CD1c-positive myeloid dendritic cell (primary cell): ENCODE data around the gene SH3TC2.

ENCODE experiments used
- DNase-seq: peaks from one replicate; pipeline ENCODE4 v3.0.0-alpha.2; 2016; ENCODE audit errors: extremely low spot score

SH3TC2 gene

DNA sequence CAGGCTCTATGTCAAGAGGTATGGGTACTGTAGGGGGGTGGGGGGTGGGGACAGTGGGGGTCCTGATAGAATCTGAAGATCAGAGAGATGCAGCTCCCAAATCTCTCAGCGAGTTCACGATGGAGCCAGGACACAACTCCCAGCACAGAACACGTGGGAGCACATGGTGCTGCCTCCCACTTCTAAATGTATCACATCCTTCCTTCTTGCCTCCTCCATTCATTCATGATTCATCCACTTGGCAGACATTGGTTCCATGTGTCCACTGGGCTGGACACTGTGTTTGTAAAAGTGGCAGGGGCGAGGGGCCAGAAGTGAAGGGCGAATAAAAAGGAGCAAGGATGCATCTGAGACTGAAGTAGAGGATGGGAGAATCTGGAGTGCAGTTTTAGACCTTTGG is 33.9 kb downstream of the SH3TC2 start:
- DNase-seq, result no peak

DNA sequence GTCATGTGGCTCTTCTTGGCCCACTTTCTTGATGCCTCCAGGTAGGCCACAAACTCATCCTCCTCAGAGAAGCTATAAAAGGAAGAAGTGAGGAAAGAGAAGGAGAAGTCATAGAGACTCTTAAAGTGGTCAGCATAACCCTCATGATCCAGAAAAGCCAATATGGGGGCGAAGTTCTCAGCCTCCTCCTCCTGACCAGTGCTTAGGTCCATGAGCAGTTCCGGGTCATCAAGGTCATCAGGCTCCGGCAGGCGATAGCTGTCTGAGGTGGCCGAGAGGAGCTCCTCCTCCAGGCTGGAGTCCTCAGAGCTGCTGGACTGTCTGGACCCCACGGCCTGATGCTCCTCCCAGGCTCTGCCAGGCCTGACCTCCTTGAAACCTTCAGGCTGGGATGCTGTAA is 34.7 kb downstream of the SH3TC2 start:
- no peak for DNase-seq

DNA sequence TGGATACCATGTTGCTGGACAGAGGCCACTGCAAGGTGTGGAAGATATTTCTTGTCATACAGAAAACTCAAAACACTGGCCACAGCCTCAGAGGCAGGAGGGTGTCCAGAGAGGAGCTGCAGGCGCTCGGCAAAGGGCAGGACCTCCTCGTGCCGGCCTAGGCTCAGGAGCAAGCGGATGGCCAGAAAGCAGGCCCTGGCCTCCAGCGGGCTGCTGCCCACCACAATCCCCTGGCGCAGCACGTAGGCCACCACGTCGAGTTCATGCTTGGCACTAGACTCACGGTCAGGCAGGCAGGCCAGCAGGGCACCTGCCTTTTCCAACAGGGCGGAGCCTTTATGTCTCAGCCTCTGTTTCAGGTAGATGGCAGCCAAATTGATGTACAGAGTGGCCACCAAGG is 35.2 kb downstream of the SH3TC2 start:
- no peak for DNase-seq

DNA sequence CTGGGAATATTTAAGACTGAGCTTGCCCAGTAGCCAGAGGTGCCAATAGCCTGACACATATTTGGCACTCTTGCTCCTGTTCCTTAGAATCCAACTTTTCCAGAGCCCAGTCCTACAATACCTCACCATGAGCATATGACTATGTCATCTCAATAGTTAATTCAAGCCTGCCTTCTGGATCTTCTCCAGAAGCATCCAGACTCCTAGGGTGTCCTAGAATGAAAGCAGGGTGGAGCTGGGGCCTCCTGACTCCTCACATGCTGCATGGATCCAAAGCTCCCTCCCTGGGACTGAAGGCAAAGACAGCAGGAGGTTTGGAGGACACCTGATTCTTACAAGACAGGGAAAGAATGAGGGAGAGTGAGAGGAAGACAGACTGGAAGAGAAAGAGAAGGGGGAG is 37.9 kb downstream of the SH3TC2 start:
- no peak for DNase-seq

DNA sequence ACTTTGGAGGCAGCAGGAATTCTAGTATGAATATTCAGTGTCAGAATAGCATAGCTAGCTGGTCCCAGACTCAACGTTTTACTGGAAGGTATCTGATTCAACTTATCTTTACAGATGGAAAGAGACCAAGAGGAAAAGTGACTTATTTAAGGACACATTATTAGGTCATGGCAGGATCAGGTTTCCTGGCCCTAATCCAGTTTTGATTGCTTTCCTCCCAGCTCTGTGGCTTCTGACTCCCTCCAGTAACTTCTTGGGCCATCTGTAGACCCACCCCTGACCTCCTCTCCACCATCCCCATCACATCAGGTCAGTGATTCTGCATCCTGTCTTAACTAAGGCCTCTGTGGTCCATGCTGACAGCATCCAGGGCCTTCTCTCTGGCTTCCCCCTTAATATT is 38.4 kb downstream of the SH3TC2 start:
- no peak for DNase-seq

DNA sequence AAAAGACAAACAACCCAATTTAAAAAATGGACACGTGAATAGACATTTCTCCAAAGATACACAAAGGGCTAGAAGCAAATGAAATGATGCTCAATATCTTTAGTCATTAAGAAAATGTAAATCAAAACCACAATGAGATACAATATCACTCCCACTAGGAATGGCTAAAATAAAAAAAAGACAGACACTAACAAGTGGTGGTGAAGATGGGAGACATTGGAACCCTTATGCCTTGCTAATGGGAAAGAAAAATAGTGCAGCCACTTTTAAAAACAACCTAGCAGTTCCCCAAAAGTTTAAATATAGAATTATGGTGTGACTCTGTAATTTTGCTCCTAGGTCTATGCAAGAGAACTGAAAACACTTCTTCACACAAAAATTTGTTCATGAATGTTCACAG is 40.7 kb downstream of the SH3TC2 start:
- DNase-seq, result no peak

DNA sequence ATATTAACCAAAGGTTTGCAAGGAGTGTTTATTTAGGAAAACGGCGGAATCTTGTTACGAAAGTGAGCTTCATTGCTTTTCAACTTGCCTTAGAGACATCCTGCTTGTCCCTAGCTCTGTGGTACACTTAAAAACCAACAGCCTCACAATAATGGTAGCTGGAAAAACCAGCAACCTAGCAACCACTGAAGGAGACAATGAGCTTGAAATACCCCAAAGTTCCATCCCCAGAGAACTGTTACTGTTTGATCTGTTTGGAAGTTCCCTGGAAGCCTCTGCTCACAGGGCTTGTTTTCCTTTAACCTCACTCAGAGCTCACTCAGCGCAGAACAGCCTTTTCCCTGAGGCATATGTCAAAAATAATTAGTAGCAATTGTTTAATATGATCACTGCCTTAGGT is 43.2 kb downstream of the SH3TC2 start:
- DNase-seq, result no peak

DNA sequence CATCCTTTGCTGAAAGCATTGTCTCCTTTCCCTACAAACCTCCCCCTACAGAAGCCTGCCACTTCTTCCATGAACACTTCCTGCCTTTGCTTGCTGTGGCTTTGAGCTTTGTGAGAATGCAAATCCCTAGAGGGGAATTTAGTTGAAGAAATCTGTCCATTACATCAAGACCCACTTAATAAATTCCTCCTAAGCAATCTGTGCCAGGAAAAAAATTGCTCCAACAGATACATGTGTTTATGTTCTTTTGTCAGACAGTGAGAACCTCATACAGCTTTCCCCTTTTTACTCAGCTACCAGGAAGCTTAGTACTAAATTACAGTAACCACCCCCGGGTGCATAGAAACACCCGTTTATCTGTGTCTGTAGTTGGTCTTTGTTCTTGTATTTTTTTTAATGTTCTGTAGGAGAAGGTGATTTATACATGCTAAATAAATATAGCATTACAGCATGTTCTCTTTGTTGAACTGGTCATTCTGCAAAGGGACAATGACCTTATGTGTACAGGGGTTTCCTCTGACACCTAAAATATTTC is 43.9 kb downstream of the SH3TC2 start:
- no peak for DNase-seq

DNA sequence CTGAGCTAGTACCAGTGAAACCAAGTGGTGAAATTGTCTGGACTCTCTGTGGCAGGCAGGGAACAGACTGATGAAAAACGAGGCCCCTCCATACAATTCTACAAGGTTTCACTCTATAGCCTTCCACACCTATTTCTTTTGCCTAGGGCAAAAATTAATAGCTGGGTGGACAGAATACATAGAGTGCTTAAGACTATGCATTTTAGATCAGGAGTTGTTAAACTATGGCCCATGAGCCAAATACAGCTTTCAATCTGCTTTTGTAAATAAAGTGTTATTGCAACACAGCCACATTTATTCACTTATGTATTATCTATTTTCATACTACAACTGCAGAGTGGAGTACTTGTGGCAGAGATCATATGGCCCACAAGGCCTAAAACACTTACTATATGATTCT is 45.2 kb downstream of the SH3TC2 start:
- DNase-seq, result no peak

DNA sequence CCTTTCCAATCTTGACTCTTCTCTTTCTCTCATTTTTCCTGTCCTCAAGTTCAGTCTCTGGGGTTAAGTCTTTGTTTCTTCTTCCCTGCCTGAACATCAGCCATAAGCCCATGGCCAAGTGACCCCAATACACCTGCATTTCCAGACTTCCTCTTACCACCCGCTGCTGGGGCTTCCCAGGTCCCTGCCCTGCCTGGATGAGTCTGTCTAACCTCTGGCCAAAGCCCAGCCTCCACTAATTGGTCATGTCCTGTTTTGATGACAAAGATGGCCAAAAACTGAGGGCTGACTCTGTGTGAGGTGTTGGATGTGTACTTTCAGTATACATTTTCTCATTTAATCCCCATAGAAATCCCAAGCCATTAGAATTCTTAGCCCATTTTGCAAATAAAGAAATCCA is 47.3 kb downstream of the SH3TC2 start:
- DNase-seq, result no peak

DNA sequence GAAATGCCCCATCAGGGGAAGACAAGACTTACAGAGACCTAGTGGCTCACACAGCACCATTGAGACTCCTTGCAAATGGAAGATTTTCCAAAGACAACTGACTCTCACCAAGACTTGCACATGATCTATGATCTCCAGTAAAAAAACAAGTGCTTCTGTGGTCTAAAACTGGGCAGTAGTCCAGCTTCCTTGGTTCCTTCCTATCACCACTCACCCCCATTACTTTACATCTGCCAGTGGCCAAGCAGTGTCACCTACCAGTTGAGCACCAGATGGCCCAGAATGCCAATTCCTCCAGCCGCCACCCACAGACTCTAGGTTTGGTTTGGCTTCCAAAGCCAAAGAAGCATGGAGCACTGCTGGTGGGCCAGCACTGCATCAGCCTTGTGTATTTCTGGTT is 47.7 kb downstream of the SH3TC2 start:
- no peak for DNase-seq

DNA sequence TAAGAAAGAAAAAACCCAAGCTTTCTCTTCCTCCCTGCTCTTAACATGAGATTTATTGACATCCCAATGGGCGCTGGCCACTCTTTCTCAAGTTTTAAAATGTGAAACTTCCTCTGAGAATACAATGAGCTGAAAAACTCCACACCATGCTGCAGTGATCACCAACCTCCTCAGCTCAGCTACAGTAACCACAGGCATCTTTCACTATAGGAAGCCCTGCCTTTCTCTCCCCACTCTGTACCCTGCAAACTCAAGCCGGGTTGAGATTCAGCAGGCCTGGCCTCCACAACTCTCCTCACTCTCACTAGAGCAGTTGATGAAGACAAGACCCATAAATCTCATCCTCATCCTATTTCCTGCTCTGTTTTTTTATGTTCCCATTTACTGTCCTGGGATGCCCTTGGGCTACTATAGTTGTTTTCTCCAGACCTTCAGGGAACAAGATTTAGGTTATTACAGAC is 48.3 kb downstream of the SH3TC2 start:
- no peak for DNase-seq

DNA sequence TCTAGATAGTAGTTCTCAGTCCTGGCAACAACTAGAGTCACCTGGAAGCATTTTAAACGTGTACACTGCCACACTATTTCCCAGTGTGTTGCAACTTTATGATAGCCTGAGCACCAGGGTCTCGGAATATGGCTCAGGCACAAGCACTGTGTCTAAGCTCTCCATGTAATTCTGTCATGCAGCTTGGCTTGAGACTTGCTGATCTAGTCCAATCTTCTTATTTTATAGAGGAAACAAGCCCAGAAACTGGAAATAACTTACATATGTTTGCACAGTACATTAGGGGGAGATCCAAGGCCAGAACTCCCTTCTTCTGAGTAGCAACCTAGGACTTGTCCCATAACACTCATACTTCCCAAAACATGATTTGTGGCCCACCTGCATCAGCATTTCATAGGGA is 49.1 kb downstream of the SH3TC2 start:
- no peak for DNase-seq

DNA sequence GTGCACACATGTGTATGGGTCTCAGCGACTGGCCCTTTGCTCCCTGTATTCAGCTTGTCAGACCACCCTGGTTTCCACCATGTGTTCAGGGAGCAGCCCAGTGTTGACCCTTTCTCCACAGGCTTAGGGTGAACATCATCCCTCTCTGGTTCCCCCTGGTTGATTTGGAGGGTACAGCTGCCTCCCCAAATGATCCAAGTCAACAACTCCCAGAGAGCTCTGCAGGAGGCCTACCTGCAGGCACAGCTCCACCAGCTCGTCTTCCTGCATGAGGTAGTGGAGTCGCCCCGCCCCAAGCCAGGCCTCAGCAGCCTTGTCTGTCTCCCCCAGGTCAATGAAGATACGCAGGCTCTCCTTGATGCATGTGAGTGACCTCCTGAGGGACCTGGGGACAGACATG is 50.5 kb downstream of the SH3TC2 start:
- no peak for DNase-seq

DNA sequence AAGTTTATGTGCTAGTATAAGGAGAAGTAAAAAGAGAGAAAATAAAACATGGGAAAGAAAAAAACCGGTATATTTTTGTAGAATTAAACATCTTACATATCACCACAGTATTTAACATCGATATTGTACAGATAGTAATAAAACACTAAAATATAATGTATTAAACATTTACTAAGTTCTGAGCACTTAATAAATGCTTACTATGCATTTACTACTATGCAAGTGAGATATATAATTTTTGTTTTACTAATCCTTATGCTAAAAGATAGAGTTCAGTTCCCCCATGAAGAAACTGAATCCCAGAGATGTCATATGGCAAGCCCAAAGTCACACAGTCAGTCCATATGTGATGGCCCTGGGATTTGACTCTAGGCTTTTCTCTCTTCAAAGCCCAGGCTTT is 51.1 kb downstream of the SH3TC2 start:
- DNase-seq, result no peak

DNA sequence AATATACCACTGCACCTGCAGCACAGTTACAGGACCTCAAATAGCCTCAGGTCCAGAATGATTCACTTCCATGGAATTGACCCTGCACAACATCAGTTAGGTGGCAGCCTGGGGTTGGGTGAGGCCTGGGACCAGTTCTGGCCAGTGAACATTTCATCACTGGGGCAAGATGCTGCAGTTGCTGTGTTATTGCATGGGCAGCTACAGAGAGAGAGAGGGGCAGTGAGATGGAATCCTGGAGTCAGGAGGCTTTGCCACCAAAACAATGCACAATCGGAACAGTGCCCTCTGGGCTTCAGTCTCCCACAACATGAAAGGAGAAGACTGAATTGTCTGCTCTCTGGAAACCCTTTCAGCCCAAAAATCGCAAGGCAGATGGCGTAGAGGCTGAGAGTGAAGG is 51.8 kb downstream of the SH3TC2 start:
- DNase-seq, result no peak

DNA sequence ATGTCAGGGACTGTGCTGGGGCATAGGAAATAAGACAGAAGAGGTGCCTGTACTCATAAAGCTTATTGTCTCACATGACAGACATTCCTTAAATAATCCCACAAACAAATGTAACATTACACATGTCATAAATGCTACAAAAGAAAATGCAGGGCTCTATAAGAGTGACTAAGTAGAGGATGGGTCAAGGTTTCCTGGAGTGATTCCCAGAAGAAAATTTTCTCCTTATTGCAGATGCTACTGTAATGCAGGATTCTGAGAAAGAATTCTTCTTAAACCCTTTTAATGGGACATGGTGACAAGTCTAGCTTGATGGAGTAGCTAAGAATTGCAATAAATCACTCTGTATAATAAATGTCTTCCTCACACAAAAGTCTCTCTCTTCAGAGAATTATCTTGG is 55.7 kb downstream of the SH3TC2 start:
- no peak for DNase-seq

DNA sequence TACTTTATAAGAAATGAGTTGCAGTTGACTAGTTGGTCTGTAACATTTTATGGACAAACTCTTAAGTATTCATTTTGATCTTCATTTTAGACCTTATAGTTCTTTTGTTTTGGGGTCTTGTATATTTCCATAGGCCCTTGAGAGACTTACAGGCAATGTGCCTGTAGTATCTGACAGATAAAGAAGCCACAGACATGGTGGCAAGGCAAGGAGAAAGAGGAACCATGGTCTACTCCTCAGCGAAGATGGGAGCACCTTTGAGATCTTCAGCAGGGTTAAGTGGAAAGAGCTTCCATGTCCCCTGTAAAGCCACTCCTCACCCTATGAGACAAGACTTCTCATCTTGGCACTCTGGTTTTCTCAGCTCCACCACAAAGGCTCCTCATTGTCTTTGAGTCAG is 56.4 kb downstream of the SH3TC2 start:
- DNase-seq, result no peak

DNA sequence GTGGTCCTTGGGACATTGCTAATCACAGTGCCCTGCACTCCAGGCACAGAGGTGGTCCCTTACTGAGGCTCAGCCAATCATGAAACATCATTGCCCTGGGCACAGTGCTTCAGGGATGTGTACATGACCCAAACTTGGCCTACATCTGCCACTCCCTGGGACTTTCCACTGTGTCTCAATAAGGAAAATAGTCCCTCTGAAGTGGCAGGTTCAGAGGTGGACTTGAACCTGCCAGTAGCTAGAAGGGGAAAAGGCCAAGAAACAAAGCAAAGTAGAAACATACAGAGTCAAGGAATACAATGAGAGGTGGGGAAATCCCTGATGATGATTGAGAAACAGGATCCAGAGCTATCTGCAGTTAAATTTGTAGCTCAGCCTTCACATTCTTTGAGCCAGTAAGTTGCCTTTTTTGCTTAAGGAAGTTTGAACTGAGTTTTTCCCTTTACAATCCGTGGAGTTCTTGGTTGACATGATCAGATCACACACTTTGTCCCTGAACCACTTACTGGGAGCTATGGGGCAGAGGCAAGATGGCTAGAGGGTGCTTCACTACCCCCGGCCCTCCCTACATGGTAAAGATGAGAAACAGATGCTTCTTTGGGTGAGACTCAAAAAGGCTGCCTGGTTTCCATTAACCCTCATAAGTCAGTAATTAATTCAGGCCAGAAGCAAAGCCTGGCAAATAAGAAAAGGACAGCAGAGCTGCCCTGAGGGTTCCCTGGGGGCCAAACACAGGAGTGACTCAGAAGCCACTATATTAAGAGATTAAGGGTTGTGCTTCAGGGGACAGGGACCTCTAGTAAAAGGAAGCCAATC is 57.6 kb downstream of the SH3TC2 start:
- DNase-seq, result no peak

DNA sequence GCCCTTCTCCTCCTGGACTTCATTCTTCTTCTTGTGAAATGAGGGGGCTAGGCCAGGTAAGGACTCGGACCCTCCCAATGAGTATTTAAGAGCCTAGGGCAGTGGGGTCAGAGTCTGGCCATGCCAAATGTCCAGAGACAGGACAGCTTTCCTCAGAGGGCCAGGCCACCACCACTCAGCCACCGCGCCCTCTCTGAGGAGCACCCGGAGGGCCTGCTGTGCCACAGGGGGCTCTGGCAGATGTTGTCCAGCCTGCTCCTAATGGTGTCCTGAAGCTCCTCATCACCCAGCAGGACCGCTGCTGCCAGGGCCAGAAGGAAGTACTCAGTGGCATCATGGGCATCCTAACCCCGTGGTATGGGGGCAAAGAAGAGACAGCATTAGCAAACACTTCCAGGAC is 58.3 kb downstream of the SH3TC2 start:
- DNase-seq, result no peak

DNA sequence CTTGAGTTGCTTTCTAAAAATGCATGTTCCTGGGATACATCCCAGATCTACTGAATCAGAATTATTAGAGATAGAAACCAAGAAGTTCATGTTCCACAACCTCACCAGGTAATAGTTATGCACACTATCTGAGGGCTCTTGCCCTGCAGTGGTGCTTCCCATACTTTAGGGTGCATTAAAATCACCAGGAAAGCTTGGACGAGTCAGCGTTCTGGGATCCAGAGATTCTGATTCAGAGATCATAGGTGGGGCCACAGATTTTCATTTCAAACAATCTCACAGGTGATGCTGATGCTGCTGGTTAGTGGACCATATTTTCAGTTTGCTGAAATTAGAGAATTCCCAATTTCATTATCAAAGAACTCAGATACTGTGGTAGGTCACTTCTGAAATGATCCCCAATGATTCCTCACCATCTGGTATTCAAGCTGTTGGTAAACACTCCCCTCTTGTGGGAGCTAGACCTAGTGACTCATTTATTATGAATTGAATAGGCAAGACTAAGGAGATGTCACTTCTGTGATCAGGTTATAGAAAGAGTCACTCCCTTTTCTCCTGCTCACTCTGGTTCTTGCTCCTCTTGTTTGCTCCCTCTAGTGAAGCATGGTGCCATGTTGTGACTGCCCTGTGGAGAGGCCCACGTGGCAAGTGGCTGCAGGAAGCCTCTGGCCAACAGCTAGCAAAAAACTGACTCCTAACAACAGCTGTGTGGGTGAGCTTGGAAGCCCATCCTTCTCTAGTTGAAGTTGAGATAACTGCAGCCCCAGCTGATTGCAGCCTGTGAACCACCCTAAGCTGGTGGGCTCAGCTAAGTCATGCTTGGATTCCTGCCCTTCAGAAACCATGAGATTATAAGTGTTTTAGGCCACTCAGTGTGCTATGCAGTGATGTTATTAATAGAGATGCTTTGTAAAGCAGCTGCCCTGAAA is 59.8 kb downstream of the SH3TC2 start:
- no peak for DNase-seq

DNA sequence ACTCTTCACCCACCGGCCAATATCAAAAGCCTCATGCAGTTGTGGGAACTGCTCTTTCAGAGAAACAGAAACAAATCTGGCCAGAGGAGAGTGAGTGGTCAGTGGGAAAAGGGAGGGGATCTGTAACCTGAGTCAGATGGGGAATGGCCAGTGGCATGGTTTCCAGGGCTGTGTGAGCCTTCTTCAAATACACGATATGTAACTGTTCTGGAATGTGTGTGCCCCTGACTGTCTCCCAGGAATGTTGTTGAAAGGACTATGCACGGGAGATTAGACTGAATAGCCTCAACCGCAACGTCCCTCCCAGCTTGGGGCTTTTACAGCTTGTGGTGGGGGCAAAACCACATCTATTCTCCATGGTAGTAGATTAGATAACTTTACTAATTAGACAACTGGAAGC is 60.8 kb downstream of the SH3TC2 start:
- DNase-seq, result no peak

DNA sequence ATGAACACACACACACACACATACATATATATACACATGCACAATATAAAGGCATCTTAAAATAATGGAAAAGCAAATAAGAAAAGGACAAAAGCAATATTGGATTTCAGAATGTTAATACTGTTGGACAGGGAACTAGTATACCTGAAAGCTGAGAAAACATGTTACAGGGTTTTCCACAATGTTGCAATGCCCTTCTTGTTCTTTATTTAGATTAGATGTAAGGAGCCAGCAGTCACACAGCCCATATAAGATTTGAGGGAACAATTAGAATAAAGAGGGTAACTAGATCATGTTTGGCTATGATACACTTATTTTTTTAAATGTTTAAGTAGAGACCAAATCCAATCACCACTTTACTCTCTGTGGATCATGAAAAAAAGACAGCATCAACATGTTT is 61.7 kb downstream of the SH3TC2 start:
- DNase-seq, result no peak
